Measurements from ENCODE around the gene R3HDML. TPM values are rescaled to one million over a fixed set of nuclear protein-coding genes. Genes with fewer than 3 reads are reported as not detected.
"Not testable (repeated sequence)": the region's sequence is repeated elsewhere in the genome, so short reads cannot be mapped to it uniquely, and the experiment has no call there.

Gene R3HDML
- total RNA-seq, 1 donor from 2014 or later, result not detected

- FAIRE-seq (no peak), DNase-seq (ENCODE audit: low read depth) (no peak)
- TF ChIP-seq, protein P1, sequence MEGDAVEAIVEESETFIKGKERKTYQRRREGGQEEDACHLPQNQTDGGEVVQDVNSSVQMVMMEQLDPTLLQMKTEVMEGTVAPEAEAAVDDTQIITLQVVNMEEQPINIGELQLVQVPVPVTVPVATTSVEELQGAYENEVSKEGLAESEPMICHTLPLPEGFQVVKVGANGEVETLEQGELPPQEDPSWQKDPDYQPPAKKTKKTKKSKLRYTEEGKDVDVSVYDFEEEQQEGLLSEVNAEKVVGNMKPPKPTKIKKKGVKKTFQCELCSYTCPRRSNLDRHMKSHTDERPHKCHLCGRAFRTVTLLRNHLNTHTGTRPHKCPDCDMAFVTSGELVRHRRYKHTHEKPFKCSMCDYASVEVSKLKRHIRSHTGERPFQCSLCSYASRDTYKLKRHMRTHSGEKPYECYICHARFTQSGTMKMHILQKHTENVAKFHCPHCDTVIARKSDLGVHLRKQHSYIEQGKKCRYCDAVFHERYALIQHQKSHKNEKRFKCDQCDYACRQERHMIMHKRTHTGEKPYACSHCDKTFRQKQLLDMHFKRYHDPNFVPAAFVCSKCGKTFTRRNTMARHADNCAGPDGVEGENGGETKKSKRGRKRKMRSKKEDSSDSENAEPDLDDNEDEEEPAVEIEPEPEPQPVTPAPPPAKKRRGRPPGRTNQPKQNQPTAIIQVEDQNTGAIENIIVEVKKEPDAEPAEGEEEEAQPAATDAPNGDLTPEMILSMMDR (IDR thresholded peaks at IDR 0.05; ENCODE audit: insufficient read depth, low read length, severe bottlenecking), result no peak
Observed at GRCh38 chr20:44345147-44345546, 8.3 kb downstream of the R3HDML start.

DNA sequence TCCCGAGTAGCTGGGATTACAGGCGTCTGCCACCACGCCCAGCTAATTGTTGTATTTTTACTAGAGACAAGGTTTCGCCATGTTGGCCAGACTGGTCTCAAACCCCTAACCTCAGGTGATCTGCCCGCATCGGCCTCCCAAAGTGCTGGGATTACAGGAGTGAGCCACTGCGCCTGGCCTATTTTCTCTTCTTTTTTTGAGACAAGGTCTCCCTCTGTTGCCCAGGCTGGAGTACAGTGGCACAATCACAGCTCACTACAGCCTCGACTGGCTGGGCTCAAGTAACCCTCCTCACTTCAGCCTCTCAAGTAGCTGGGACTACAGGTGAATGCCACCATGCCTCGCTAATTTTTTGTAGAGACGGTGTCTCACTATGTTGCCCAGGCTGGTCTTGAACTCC is 9.1 kb downstream of the R3HDML start:
- H3K36me3 ChIP-seq (ENCODE audit: control insufficient read depth, insufficient read depth, low read length); H3K4me3 ChIP-seq (ENCODE audit: low read depth, low read length); H3K27me3 ChIP-seq (ENCODE audit: control insufficient read depth, insufficient read depth, low read length); FAIRE-seq; DNase-seq (ENCODE audit: low read depth): not testable (repeated sequence)

More at GRCh38 chr20:44345147-44345546, 8.3 kb downstream of the R3HDML start:
- Histone ChIP-seq H3K36me3 (ENCODE audit: control insufficient read depth, insufficient read depth, low read length) (no peaks in the 10 kb centered on the region), H3K27me3 (ENCODE audit: control insufficient read depth, insufficient read depth, low read length) (no peaks in the 10 kb centered on the region), H3K4me3 (ENCODE audit: low read depth, low read length) (no peak overlapping the region)

- no peak for FAIRE-seq
- TF ChIP-seq, protein P1 (IDR thresholded peaks at IDR 0.05; ENCODE audit: insufficient read depth, low read length, severe bottlenecking), result no peak
- no peaks in the 10 kb centered on the region for H3K27me3 ChIP-seq (ENCODE audit: control insufficient read depth, insufficient read depth, low read length)
Observed at GRCh38 chr20:44348168-44348659, 11.4 kb downstream of the R3HDML start.

GRCh38 chr20:44349349-44349748 is 12.5 kb downstream of the R3HDML start:
- Histone ChIP-seq H3K4me3 (ENCODE audit: low read depth, low read length) (no peak overlapping the region), H3K36me3 (ENCODE audit: control insufficient read depth, insufficient read depth, low read length) (no peaks in the 10 kb centered on the region), H3K27me3 (ENCODE audit: control insufficient read depth, insufficient read depth, low read length) (no peaks in the 10 kb centered on the region)
- DNase-seq (ENCODE audit: low read depth) (no peak), FAIRE-seq (no peak)
- TF ChIP-seq, protein P1 (IDR thresholded peaks at IDR 0.05; ENCODE audit: insufficient read depth, low read length, severe bottlenecking), result no peak

More at GRCh38 chr20:44348168-44348659, 11.4 kb downstream of the R3HDML start:
- no peak overlapping the region for H3K4me3 ChIP-seq (ENCODE audit: low read depth, low read length)
- DNase-seq (ENCODE audit: low read depth), result no peak
- no peaks in the 10 kb centered on the region for H3K36me3 ChIP-seq (ENCODE audit: control insufficient read depth, insufficient read depth, low read length)

DNA sequence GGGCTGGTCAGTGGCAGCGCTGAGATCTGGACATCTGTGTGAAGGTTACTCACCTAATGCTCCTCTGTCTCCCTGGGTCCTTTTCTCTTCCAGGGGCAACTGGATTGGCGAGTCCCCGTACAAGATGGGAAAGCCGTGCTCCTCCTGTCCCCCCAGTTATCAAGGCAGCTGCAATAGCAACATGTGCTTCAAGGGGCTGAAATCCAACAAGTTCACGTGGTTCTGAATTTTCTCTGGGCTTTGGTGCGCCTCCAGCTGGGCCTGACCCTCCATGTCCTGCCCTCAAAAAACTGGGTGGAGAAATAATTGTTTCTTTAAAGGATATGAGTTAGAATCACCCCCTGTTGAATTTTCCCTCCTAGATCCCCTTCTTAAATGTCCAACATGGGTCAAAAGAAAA is 13.7 kb downstream of the R3HDML start:
- FAIRE-seq, result no peak

GRCh38 chr20:44354979-44355497 is 18.2 kb downstream of the R3HDML start:
- no peak overlapping the region for H3K4me3 ChIP-seq (ENCODE audit: low read depth, low read length)
- DNase-seq (ENCODE audit: low read depth), result no peak
- peaks cover 12% of the 10 kb centered on the region for H3K27me3 ChIP-seq (ENCODE audit: control insufficient read depth, insufficient read depth, low read length)
- TF ChIP-seq, protein P1 (IDR thresholded peaks at IDR 0.05; ENCODE audit: insufficient read depth, low read length, severe bottlenecking), result no peak
- FAIRE-seq, result no peak
- no peaks in the 10 kb centered on the region for H3K36me3 ChIP-seq (ENCODE audit: control insufficient read depth, insufficient read depth, low read length)

More for the DNA sequence above, 13.7 kb downstream of the R3HDML start:
- DNase-seq (ENCODE audit: low read depth), result no peak
- no peak overlapping the region for H3K4me3 ChIP-seq (ENCODE audit: low read depth, low read length)
- no peaks in the 10 kb centered on the region for H3K36me3 ChIP-seq (ENCODE audit: control insufficient read depth, insufficient read depth, low read length)
- no peaks in the 10 kb centered on the region for H3K27me3 ChIP-seq (ENCODE audit: control insufficient read depth, insufficient read depth, low read length)
- TF ChIP-seq, protein P1 (IDR thresholded peaks at IDR 0.05; ENCODE audit: insufficient read depth, low read length, severe bottlenecking), result no peak

All from bronchial epithelial cell (primary cell).